Skeletal muscle tissue (tissue), 4 donors: ENCODE results near the gene BCL7A. TPM values are rescaled to one million over a fixed set of nuclear protein-coding genes. Genes with fewer than 3 reads are reported as not detected.
A peak's percentile ranks its signal among the peaks of the same experiment; 100 is the strongest.

Source experiments
- H3K27ac ChIP-seq: one replicate; pipeline ENCODE4 v1.7.0; 2013; ENCODE audit warnings: mild to moderate bottlenecking, low read depth, low read length, inconsistent platforms
- H3K27me3 ChIP-seq, 3 donors: one replicate each; pipeline ENCODE4 v1.7.0; 2013; ENCODE audit warnings: low read length in 3 of 3; ENCODE audit not compliant: control insufficient read depth in 3 of 3, insufficient read depth in 3 of 3
- H3K36me3 ChIP-seq, 3 donors: one replicate each; pipeline ENCODE4 v1.7.0; 2013; ENCODE audit warnings: low read length in 3 of 3; ENCODE audit not compliant: control insufficient read depth in 3 of 3, insufficient read depth in 3 of 3
- H3K4me1 ChIP-seq, 3 donors: one replicate each; pipeline ENCODE4 v1.7.0; 2013; ENCODE audit warnings: low read length in 3 of 3, mild to moderate bottlenecking in 3 of 3; ENCODE audit not compliant: control insufficient read depth in 3 of 3, insufficient read depth in 3 of 3
- H3K4me3 ChIP-seq, 3 donors: one replicate each; pipeline ENCODE4 v1.7.0; 2013; ENCODE audit warnings: low read length in 3 of 3
- H3K9ac ChIP-seq, 3 donors: one replicate each; pipeline ENCODE4 v1.7.0; 2013; ENCODE audit warnings: low read length in 3 of 3, mild to moderate bottlenecking in 3 of 3, moderate library complexity in 2 of 3, low read depth in 1 of 3
- H3K9me3 ChIP-seq, 3 donors: one replicate each; pipeline ENCODE4 v1.7.0; 2013; ENCODE audit warnings: low read length in 3 of 3; ENCODE audit not compliant: control insufficient read depth in 3 of 3
- total RNA-seq: library from RNA; depleted of rRNA; stranded (reverse); fragments of >200 nt; gene quantifications from one replicate; pipeline ENCODE4 v1.2.3, GENCODE V29; 2014
- donor health status: Osteomylitis.

The BCL7A gene
- 9.4 TPM for total RNA-seq

DNA sequence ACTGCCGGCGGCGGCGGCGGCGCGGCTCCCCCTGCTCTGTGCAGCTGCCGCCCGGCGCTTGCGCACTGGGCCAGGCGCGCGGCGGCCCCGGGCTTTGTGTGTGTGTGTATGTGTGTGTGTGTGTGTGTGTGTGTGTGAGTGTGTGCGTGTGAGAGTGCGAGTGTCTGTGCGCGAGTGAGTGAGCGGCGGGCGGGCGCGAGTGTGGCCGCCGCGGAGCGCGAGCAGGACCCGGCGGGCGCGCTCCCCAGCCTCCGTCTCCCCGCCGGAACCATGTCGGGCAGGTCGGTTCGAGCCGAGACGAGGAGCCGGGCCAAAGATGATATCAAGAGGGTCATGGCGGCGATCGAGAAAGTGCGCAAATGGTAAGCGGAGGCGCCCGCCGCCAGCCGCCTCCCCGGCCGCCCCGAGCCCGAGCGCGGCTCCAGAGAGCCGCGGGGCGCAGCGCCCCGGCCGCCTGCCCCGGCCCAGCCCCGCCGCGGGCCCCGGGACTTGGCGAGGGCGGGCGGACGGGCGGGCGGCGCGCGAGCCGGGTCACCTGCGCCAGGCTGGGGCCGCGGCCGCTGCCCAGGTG, at the start of gene BCL7A:
Gene BCL7A, plus strand, starts transcription at position 63 of the 571 bp plus-strand sequence. Its CDS starts 208 bp downstream, at position 271.
- H3K27ac ChIP-seq = peak within 1 kb of the TSS; percentile 89
- H3K9me3 ChIP-seq = peaks cover 0 to 2% (median 0%) of the 10 kb centered on the region in 3 donors
- H3K4me3 ChIP-seq = peak within 1 kb of the TSS; percentile 54 to 78 (median 76)
- peaks cover 31 to 38% (median 35%) of the 10 kb centered on the region in 3 donors for H3K4me1 ChIP-seq
- H3K9ac ChIP-seq = peak within 1 kb of the TSS; percentile 77 to 89 (median 87)
- no peaks in the 10 kb centered on the region for H3K36me3 ChIP-seq
- no peaks in the 10 kb centered on the region for H3K27me3 ChIP-seq

DNA sequence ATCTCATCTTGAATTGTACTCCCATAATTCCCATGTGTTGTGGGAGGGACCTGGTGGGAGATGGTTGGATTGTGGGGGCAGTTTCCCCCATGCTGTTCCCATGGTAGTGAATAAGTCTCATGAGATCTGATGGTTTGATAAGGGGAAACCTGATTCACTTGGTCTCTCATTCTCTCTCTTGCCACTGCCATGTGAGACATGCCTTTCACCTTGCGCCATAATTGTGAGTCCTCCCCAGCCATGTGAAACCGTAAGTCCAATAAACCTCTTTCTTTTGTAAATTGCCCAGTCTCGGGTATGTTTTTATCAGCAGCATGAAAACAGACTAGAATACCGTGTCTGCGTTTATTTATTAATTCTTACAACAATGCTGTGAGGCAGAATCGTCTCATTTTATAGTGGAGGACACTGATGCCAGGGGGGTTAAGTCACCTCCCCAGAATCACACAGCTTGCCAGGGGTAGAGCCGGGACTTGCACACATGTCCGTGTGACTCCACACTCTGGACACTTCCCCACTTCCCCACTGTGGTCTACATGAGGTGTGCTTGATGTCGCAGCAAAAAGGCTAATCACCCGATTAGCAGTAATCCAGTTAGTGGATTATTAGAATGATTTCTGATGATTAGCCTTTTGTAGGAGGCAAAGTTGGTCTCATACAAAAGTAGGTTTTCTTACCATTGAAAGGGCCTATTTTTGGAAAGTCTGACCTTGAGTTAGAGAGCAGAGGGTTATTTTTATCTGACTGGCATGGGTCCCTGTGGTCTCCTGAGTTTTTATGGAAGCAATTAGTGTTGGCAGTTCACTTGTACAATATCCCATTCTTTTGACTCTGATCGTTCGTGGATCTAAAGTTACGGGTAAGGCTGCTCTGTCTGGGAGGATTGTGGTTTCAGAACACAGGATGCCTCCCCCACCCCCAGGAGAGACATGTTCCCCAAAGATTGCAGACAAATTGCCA, 47.4 kb upstream of the BCL7A start:
- H3K27ac ChIP-seq = peak overlapping the region; percentile 14

DNA sequence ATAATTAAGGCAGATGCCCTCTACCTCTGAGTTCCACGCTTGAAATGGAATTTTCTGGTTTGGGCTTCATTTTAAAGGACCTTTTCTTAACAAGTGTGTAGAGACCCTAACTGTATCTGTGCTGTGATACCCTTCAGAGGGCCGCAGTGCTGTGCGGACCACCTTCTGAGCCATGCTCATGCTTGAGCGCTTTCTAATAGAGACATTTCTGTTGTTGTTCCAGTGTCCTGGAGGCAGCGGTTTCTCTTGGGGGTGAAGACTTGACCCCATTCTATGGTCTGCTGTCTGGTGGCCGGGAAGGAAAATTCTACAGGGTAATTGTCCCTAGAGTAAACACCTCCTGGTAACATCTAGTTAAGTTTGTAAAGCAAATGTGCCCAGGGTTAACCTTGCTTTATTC, 46.7 kb upstream of the BCL7A start:
- H3K36me3 ChIP-seq = no peaks in the 10 kb centered on the region
- no peak overlapping the region for H3K4me3 ChIP-seq
- H3K27ac ChIP-seq = peak overlapping the region; percentile 14
- H3K9ac ChIP-seq = no peak overlapping the region
- peaks cover 9 to 20% (median 16%) of the 10 kb centered on the region in 3 donors for H3K4me1 ChIP-seq
- no peaks in the 10 kb centered on the region for H3K9me3 ChIP-seq
- H3K27me3 ChIP-seq = no peaks in the 10 kb centered on the region

More for the DNA sequence above, 47.4 kb upstream of the BCL7A start:
- Histone ChIP-seq H3K9ac (peak overlapping the region in 1 of 3 donors; percentile 28), H3K36me3 (no peaks in the 10 kb centered on the region), H3K9me3 (no peaks in the 10 kb centered on the region), H3K4me1 (peaks cover 9 to 20% (median 16%) of the 10 kb centered on the region in 3 donors), H3K4me3 (peak overlapping the region in 2 of 3 donors; percentile 14 to 43), H3K27me3 (no peaks in the 10 kb centered on the region)

DNA sequence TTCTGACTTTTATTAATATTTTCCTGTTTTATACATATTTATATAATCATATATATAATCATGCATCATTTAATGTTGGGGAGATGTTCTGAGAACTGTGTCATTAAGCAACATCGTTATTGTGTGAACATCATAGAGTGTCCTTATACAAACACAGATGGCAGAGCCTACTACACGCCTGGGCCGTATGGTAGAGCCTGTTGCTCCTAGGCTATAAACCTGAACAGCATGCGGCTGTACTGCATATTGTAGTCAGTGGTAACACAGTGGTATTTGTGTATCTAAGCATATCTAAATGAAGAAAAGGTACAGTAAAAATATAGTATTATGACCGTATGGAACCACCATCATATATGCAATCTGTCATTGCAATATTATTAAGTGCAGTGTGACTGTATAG, 44.7 kb upstream of the BCL7A start:
- Histone ChIP-seq H3K4me3 (no peak overlapping the region), H3K9me3 (no peaks in the 10 kb centered on the region), H3K27ac (no peak overlapping the region), H3K4me1 (peaks cover 9 to 13% (median 9%) of the 10 kb centered on the region in 3 donors), H3K9ac (no peak overlapping the region), H3K27me3 (no peaks in the 10 kb centered on the region), H3K36me3 (no peaks in the 10 kb centered on the region)

DNA sequence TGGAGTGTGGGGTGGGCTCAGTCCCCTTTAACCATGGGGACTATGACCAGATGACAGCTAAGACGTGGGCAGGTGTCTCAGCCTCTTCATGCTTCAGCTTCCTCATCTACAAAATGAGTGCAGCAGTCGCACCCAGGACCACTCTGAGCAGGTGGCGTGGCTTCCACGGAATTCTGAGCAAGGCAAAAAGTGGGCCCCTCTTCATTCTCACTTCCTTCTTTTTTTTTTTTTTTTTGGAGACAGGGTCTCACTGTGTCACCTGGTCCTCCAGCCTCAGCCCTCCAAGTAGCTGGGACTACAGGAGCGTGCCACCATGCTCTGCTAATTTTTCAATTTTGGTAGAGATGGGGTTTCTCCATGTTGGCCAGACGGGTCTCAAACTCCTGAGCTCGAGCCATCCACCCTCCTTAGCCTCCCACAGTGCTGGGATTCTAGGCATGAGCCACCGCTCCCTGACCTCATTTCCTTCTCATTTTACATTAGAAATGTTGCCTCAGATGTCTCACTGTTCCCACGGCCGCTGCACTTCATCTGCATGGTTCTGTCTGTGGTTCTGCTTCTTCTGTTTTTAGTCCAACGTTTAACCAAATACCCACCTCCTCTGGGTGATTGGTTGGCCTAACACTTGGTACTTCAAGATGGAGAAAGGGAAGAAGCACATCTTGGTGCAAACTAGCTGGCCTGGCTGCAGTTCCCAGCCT, 41.3 kb upstream of the BCL7A start:
- Histone ChIP-seq H3K4me1 (no peaks in the 10 kb centered on the region), H3K9me3 (no peaks in the 10 kb centered on the region), H3K36me3 (no peaks in the 10 kb centered on the region), H3K27me3 (no peaks in the 10 kb centered on the region), H3K9ac (no peak overlapping the region), H3K27ac (no peak overlapping the region), H3K4me3 (no peak overlapping the region)

DNA sequence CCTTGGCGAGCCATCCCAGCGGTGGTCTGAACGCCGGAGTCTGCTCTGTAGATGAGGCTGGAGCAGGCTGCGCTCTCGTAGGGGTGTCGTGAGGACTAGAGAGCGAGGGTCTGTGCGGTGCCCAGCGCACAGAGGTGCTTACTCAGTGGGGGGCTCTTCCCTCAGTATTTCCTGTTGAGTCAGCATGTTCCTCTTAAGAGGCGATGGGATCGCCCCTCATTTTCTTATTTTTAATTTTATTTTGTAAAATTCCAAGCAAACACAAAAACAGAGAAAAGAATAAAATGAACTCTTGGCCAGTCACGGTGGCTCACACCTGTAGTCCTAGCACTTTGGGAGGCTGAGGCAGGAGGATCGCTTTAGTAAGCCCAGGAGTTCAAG, 40.8 kb upstream of the BCL7A start:
- Histone ChIP-seq H3K9me3 (no peaks in the 10 kb centered on the region), H3K27me3 (no peaks in the 10 kb centered on the region), H3K27ac (no peak overlapping the region), H3K4me3 (no peak overlapping the region), H3K9ac (no peak overlapping the region), H3K36me3 (no peaks in the 10 kb centered on the region), H3K4me1 (no peaks in the 10 kb centered on the region)

DNA sequence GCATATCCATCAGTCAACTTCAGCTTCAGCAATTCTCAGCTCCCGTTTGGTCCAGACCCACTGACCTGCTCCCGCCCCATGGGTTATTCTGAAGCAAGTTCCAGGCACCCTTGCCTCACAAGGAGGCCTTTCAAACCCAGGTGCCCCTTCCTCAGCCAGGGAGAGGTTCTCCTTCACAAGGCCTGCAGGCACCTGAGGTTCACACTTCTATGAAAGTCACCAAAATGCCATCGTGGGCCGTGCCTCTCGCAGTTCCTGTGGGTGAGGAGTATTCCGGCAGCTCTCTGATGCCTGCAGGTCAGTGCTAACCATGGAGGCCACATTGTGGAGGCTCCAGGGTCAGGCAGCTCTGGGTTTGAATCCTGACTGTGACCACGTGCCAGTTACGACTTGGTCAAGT, 40.2 kb upstream of the BCL7A start:
- no peaks in the 10 kb centered on the region for H3K27me3 ChIP-seq
- H3K9ac ChIP-seq = no peak overlapping the region
- H3K4me3 ChIP-seq = no peak overlapping the region
- H3K36me3 ChIP-seq = no peaks in the 10 kb centered on the region
- H3K4me1 ChIP-seq = no peaks in the 10 kb centered on the region
- H3K9me3 ChIP-seq = no peaks in the 10 kb centered on the region
- no peak overlapping the region for H3K27ac ChIP-seq

DNA sequence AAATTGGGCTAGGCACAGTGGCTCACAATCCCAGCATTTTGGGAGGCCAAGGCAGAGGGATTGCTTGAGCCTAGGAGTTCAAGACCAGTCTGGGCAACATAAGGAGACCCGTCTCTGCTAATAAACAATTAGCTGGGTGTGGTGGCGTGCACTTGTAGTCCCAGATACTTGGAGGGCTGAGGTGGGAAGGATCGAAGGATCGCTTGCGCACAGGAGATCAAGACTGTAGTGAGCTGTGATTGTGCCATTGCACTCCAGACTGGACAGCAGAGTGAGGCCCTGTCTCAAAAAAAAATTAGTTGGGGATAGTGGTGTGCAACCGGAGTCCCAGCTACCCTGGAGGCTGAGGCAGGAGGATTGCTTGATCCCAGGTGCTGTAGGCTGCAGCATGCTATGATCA, 38.7 kb upstream of the BCL7A start:
- H3K4me1 ChIP-seq = no peaks in the 10 kb centered on the region
- H3K27me3 ChIP-seq = no peaks in the 10 kb centered on the region
- no peak overlapping the region for H3K4me3 ChIP-seq
- H3K27ac ChIP-seq = no peak overlapping the region
- H3K9ac ChIP-seq = no peak overlapping the region
- no peaks in the 10 kb centered on the region for H3K36me3 ChIP-seq
- H3K9me3 ChIP-seq = no peaks in the 10 kb centered on the region

DNA sequence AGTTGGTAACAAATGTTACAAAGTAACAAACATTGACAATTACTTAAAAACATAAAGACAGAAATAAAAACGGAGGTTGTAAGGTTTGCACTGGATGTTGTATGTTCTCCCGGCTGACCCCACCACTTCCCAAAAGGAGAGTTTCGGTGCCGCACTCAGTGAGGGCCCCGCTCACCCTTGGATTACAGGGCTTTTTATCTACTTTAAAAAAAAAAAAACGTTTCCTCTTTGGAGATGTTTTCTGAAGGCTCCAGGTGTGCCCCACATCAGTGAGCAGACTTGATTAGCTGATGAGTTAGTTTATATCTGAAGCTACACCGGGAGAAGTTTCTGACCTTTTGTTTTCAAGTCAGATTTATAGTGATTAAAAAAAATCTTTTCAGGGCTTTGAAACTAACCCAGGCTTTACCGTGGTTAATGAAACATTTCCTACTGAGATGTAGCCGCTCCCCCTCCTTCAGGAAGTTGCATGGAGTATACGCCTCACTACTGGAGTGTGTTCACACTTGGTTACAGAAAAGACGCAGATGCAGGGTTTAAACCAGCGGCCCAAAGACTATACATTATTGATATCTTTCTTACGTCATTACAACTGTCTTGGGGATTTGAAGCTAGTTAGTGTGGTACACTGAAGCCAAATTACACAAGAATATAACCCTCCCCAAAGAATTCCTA, 38.0 kb upstream of the BCL7A start:
- Histone ChIP-seq H3K9ac (no peak overlapping the region), H3K36me3 (no peaks in the 10 kb centered on the region)

More for the DNA sequence above, 38.0 kb upstream of the BCL7A start:
- H3K4me1 ChIP-seq = no peaks in the 10 kb centered on the region
- no peak overlapping the region for H3K27ac ChIP-seq
- no peaks in the 10 kb centered on the region for H3K27me3 ChIP-seq
- H3K9me3 ChIP-seq = no peaks in the 10 kb centered on the region
- H3K4me3 ChIP-seq = no peak overlapping the region
